Cerebellar nuclear complex (tissue), 1 donor: ENCODE data around the gene WDR7.

Experiments
- DNase-seq, 2 experiments: peaks; one replicate each; lab custom pipeline; 2025; lab: John Stamatoyannopoulos, UW

WDR7 gene

GRCh38 chr18:57048351-57048750, 397.2 kb downstream of the WDR7 start:
- no peak for DNase-seq

GRCh38 chr18:57048859-57049258, 397.7 kb downstream of the WDR7 start:
- DNase-seq: no peak

- no peak for DNase-seq
Measured at GRCh38 chr18:57050310-57050949, 399.3 kb downstream of the WDR7 start.

- DNase-seq: no peak
Measured at GRCh38 chr18:57051021-57051656, 400.0 kb downstream of the WDR7 start.

- no peak for DNase-seq
Measured at GRCh38 chr18:57051657-57052044, 400.5 kb downstream of the WDR7 start.

GRCh38 chr18:57052173-57052572, 401.0 kb downstream of the WDR7 start:
- no peak for DNase-seq

- no peak for DNase-seq
Measured at GRCh38 chr18:57052759-57053158, 401.6 kb downstream of the WDR7 start.

GRCh38 chr18:57054891-57055290, 403.7 kb downstream of the WDR7 start:
- no peak for DNase-seq

- DNase-seq: no peak
Measured at GRCh38 chr18:57057890-57058289, 406.7 kb downstream of the WDR7 start.

- DNase-seq: no peak
Measured at GRCh38 chr18:57058734-57059133, 407.6 kb downstream of the WDR7 start.

- DNase-seq: no peak
Measured at GRCh38 chr18:57059366-57059765, 408.2 kb downstream of the WDR7 start.

- DNase-seq: no peak
Measured at GRCh38 chr18:57060814-57061213, 409.7 kb downstream of the WDR7 start.

GRCh38 chr18:57062178-57062577, 411.0 kb downstream of the WDR7 start:
- no peak for DNase-seq

GRCh38 chr18:57062844-57063243, 411.7 kb downstream of the WDR7 start:
- no peak for DNase-seq

GRCh38 chr18:57063601-57064103, 412.5 kb downstream of the WDR7 start:
- no peak for DNase-seq

- no peak for DNase-seq
Measured at GRCh38 chr18:57073501-57074187, 422.5 kb downstream of the WDR7 start.

- DNase-seq: no peak
Measured at GRCh38 chr18:57075716-57076400, 424.7 kb downstream of the WDR7 start.

- DNase-seq: no peak
Measured at GRCh38 chr18:57077005-57077765, 426.0 kb downstream of the WDR7 start.

- no peak for DNase-seq
Measured at GRCh38 chr18:57077786-57078552, 426.8 kb downstream of the WDR7 start.

- DNase-seq: no peak
Measured at GRCh38 chr18:57078614-57079013, 427.5 kb downstream of the WDR7 start.

- DNase-seq: no peak
Measured at GRCh38 chr18:57080479-57080878, 429.3 kb downstream of the WDR7 start.
